HEK293 (cell line): ENCODE measurements around the gene PLLP.

Source experiments
- CTCF ChIA-PET: fragments of 350-600 bp; formaldehyde crosslinking; extraction: SDS; loops from one replicate; lab custom pipeline; 2021; ENCODE audit warnings: antibody characterized with exemption; lab: Yijun Ruan, JAX
- POLR2A ChIA-PET: fragments of 300-600 bp; formaldehyde crosslinking; extraction: SDS; loops from one replicate; lab custom pipeline; 2020; ENCODE audit warnings: antibody characterized with exemption, inconsistent platforms; lab: Yijun Ruan, JAX
- H3K27ac ChIP-seq: fragments of 200-500 bp; sonication (Bioruptor generic); 2 replicates; pipeline ENCODE4 v1.5.1; 2014; ENCODE audit warnings: low read depth, low read length, control low read depth, inconsistent platforms; ENCODE audit errors: extremely low read depth
- H3K36me3 ChIP-seq, 2 experiments: fragments of 200-500 bp in 1 of 2; sonication (Bioruptor generic) in 1 of 2; 1 replicate in 1 of 2; 2 replicates in 1 of 2; pipeline ENCODE4 v1.5.1; 2014 to 2017; ENCODE audit warnings: inconsistent platforms in 2 of 2, low read length in 2 of 2; ENCODE audit not compliant: control insufficient read depth in 2 of 2, insufficient read depth in 1 of 2
- H3K4me1 ChIP-seq: fragments of 200-500 bp; sonication (Bioruptor generic); 2 replicates; pipeline ENCODE4 v1.5.1; 2014; ENCODE audit warnings: mild to moderate bottlenecking, low read length, inconsistent platforms; ENCODE audit not compliant: control insufficient read depth, insufficient read depth
- H3K4me3 ChIP-seq: 2 replicates; pipeline ENCODE4 v1.5.1; 2011; ENCODE audit warnings: low read depth, mild to moderate bottlenecking, control low read depth, low read length, moderate library complexity
- H3K9me3 ChIP-seq: fragments of 200-500 bp; sonication (Bioruptor generic); 2 replicates; pipeline ENCODE4 v1.5.1; 2014; ENCODE audit warnings: low read depth, low read length, inconsistent platforms; ENCODE audit not compliant: control insufficient read depth, insufficient read depth
- GLIS1 ChIP-seq: fragments of 450-650 bp; formaldehyde crosslinking; IDR thresholded peaks from 2 replicates; pipeline ENCODE4 v1.5.1; 2016; ENCODE audit warnings: missing biosample characterization, missing genetic modification characterization
- GLIS2 ChIP-seq: fragments of 450-650 bp; formaldehyde crosslinking; IDR thresholded peaks from 2 replicates; pipeline ENCODE4 v1.5.1; 2016; ENCODE audit warnings: missing biosample characterization, missing genetic modification characterization
- KLF10 ChIP-seq: fragments of 450-650 bp; IDR thresholded peaks from 2 replicates; pipeline ENCODE4 v1.5.1; 2018; ENCODE audit warnings: missing biosample characterization, mild to moderate bottlenecking, missing genetic modification characterization
- KLF8 ChIP-seq: fragments of 450-650 bp; formaldehyde crosslinking; IDR thresholded peaks from 2 replicates; pipeline ENCODE4 v1.5.1; 2016; ENCODE audit warnings: missing biosample characterization, missing genetic modification characterization
- KLF9 ChIP-seq: fragments of 450-650 bp; formaldehyde crosslinking; IDR thresholded peaks from 2 replicates; pipeline ENCODE4 v1.5.1; 2016; ENCODE audit warnings: missing biosample characterization, missing genetic modification characterization, low read depth
- REPIN1 ChIP-seq: fragments of 450-650 bp; formaldehyde crosslinking; IDR thresholded peaks from 2 replicates; pipeline ENCODE4 v1.5.1; 2017; ENCODE audit warnings: missing biosample characterization, missing genetic modification characterization, low read depth
- SP2 ChIP-seq: fragments of 450-650 bp; formaldehyde crosslinking; IDR thresholded peaks from 2 replicates; pipeline ENCODE4 v1.5.1; 2016; ENCODE audit warnings: missing biosample characterization, missing genetic modification characterization
- SP3 ChIP-seq: fragments of 450-650 bp; formaldehyde crosslinking; IDR thresholded peaks from 2 replicates; pipeline ENCODE4 v1.5.1; 2016; ENCODE audit warnings: missing biosample characterization, missing genetic modification characterization
- SP7 ChIP-seq: fragments of 450-650 bp; formaldehyde crosslinking; IDR thresholded peaks from 2 replicates; pipeline ENCODE4 v1.5.1; 2016; ENCODE audit warnings: missing biosample characterization, missing genetic modification characterization
- ZBTB48 ChIP-seq: fragments of 450-650 bp; formaldehyde crosslinking; IDR thresholded peaks from 2 replicates; pipeline ENCODE4 v1.5.1; 2016; ENCODE audit warnings: missing biosample characterization, missing genetic modification characterization
- ZBTB8A ChIP-seq: fragments of 450-650 bp; formaldehyde crosslinking; IDR thresholded peaks from 2 replicates; pipeline ENCODE4 v1.5.1; 2016; ENCODE audit warnings: missing biosample characterization, missing genetic modification characterization
- ZEB2 ChIP-seq: fragments of 450-650 bp; formaldehyde crosslinking; IDR thresholded peaks from 2 replicates; pipeline ENCODE4 v1.5.1; 2016; ENCODE audit warnings: missing biosample characterization, missing genetic modification characterization
- ZNF335 ChIP-seq: fragments of 450-650 bp; formaldehyde crosslinking; conservative IDR thresholded peaks from 2 replicates; pipeline ENCODE4 v1.5.1; 2016; ENCODE audit warnings: missing biosample characterization, missing genetic modification characterization
- ZNF394 ChIP-seq: fragments of 450-650 bp; formaldehyde crosslinking; IDR thresholded peaks from 2 replicates; pipeline ENCODE4 v1.5.1; 2016; ENCODE audit warnings: missing biosample characterization, missing genetic modification characterization, mild to moderate bottlenecking, moderate library complexity, borderline replicate concordance
- ZNF600 ChIP-seq: fragments of 450-650 bp; formaldehyde crosslinking; IDR thresholded peaks from 2 replicates; pipeline ENCODE4 v1.5.1; 2016; ENCODE audit warnings: missing biosample characterization, missing genetic modification characterization
- ZNF76 ChIP-seq: fragments of 450-650 bp; formaldehyde crosslinking; IDR thresholded peaks from 2 replicates; pipeline ENCODE4; 2016; ENCODE audit warnings: low read depth, missing biosample characterization, missing genetic modification characterization, borderline replicate concordance
- ZSCAN30 ChIP-seq: fragments of 450-650 bp; IDR thresholded peaks from 2 replicates; pipeline ENCODE4 v1.5.1; 2018; ENCODE audit warnings: missing biosample characterization, mild to moderate bottlenecking, missing genetic modification characterization, moderate library complexity
- ZXDB ChIP-seq: fragments of 450-650 bp; formaldehyde crosslinking; IDR thresholded peaks from 2 replicates; pipeline ENCODE4 v1.5.1; 2016; ENCODE audit warnings: missing biosample characterization, missing genetic modification characterization
- TF ChIP-seq, protein P1 (sequence below): fragments of 450-650 bp; formaldehyde crosslinking; IDR thresholded peaks from 2 replicates; pipeline ENCODE4 v1.5.1; 2016; ENCODE audit warnings: missing biosample characterization, missing genetic modification characterization
- TF ChIP-seq, protein P2 (sequence below): fragments of 450-650 bp; formaldehyde crosslinking; IDR thresholded peaks from 2 replicates; pipeline ENCODE4 v1.5.1; 2016; ENCODE audit warnings: missing biosample characterization, missing genetic modification characterization
- TF ChIP-seq, protein P3 (sequence below): fragments of 450-650 bp; formaldehyde crosslinking; optimal IDR thresholded peaks from 2 replicates; pipeline ENCODE3; 2016; ENCODE audit warnings: missing biosample characterization, mild to moderate bottlenecking, missing genetic modification characterization
- TF ChIP-seq, protein P4 (sequence below): fragments of 450-650 bp; formaldehyde crosslinking; conservative IDR thresholded peaks from 2 replicates; pipeline ENCODE4 v1.5.1; 2016; ENCODE audit warnings: low read depth, missing biosample characterization, missing genetic modification characterization
- TF ChIP-seq, protein P5 (sequence below): fragments of 450-650 bp; formaldehyde crosslinking; IDR thresholded peaks from 2 replicates; pipeline ENCODE4 v1.5.1; 2017; ENCODE audit warnings: missing biosample characterization, missing genetic modification characterization
- TF ChIP-seq, protein P6 (sequence below): fragments of 450-650 bp; formaldehyde crosslinking; IDR thresholded peaks from 2 replicates; pipeline ENCODE4 v1.5.1; 2016; ENCODE audit warnings: missing biosample characterization, missing genetic modification characterization

Gene PLLP, protein sequence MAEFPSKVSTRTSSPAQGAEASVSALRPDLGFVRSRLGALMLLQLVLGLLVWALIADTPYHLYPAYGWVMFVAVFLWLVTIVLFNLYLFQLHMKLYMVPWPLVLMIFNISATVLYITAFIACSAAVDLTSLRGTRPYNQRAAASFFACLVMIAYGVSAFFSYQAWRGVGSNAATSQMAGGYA

DNA sequence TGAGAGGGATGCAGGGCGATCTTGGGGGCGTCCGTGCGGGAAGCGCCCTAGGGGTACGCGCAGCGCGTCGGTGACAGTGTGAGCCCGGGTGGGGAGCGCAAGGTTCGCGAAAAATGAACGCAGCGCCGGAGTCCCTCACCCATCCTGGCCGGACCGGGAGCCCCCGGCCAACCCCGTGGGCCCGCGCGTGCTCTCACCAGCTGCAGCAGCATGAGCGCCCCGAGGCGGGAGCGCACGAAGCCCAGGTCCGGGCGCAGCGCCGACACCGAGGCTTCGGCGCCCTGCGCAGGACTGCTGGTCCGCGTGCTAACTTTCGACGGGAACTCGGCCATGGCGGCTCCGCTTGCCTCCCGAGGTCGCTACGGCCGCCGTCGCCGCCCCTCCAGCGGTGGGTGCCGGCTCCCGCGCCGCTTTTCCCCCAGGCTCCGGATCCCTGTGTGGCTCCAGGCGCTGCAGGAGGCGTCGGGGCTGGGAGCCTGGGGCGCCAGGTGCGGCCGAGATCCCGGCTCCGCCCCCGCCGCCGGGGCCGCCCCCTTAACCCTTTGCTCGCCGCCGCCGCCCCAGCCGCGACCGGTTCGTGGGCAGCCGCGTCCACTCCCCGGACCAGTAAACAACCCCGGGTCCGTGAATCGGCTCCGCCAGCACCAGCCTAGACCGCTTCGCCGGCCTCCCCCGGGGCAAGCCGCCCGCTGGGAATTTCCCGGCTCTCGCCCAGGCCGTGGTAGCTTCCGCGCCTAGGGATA lies at the start of gene PLLP:
Gene PLLP (minus strand): TSS at position 464 of the 743 bp plus-strand sequence. CDS start 132 bp downstream, at position 332.
- POLR2A ChIA-PET: interaction anchor here (1.0 to 1.5 kb wide), 2 partner anchors 16 to 39 kb away, joined by 4 read pairs; partner anchors contain the start of gene ARL2BP
- H3K27ac ChIP-seq: peak within 1 kb of the TSS; percentile 18; the same call in 1 of the 2 replicates
- no peaks in the 10 kb centered on the region; the same call in 1 of the 2 replicates for H3K4me1 ChIP-seq
- no peaks in the 10 kb centered on the region for H3K9me3 ChIP-seq
- CTCF ChIA-PET: interaction anchor here (0.6 to 0.8 kb wide), 2 partner anchors 16 to 508 kb away, joined by 3 to 6 read pairs; no protein-coding TSS in a partner anchor
- peak within 1 kb of the TSS; percentile 45 for H3K4me3 ChIP-seq
- no peaks in the 10 kb centered on the region for H3K36me3 ChIP-seq
- peak; percentile 85 for TF ChIP-seq KLF9 (tag by site-specific recombination)
- TF ChIP-seq ZBTB8A (tag by site-specific recombination): peak; percentile 83
- TF ChIP-seq ZXDB (tag by site-specific recombination): peak; percentile 61; the same call in 1 of the 2 replicates
- TF ChIP-seq, protein P1, sequence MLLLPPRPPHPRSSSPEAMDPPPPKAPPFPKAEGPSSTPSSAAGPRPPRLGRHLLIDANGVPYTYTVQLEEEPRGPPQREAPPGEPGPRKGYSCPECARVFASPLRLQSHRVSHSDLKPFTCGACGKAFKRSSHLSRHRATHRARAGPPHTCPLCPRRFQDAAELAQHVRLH (tag by site-specific recombination): no peak
- TF ChIP-seq KLF8 (tag by site-specific recombination): peak; percentile 81
- TF ChIP-seq, protein P2, sequence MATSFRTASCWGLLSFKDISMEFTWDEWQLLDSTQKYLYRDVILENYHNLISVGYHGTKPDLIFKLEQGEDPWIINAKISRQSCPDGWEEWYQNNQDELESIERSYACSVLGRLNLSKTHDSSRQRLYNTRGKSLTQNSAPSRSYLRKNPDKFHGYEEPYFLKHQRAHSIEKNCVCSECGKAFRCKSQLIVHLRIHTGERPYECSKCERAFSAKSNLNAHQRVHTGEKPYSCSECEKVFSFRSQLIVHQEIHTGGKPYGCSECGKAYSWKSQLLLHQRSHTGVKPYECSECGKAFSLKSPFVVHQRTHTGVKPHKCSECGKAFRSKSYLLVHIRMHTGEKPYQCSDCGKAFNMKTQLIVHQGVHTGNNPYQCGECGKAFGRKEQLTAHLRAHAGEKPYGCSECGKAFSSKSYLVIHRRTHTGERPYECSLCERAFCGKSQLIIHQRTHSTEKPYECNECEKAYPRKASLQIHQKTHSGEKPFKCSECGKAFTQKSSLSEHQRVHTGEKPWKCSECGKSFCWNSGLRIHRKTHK (tag by site-specific recombination): no peak
- TF ChIP-seq, protein P3, sequence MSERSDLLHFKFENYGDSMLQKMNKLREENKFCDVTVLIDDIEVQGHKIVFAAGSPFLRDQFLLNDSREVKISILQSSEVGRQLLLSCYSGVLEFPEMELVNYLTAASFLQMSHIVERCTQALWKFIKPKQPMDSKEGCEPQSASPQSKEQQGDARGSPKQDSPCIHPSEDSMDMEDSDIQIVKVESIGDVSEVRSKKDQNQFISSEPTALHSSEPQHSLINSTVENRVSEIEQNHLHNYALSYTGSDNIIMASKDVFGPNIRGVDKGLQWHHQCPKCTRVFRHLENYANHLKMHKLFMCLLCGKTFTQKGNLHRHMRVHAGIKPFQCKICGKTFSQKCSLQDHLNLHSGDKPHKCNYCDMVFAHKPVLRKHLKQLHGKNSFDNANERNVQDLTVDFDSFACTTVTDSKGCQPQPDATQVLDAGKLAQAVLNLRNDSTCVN (tag by site-specific recombination): peak; percentile 52
- peak; percentile 27; the same call in 1 of the 2 replicates for TF ChIP-seq ZNF394
- peak; percentile 39; the same call in 1 of the 2 replicates for TF ChIP-seq SP7 (tag by site-specific recombination)
- peak; percentile 67 for TF ChIP-seq SP3 (tag by site-specific recombination)
- TF ChIP-seq ZSCAN30: peak; percentile 75; the same call in 1 of the 2 replicates
- TF ChIP-seq, protein P4, sequence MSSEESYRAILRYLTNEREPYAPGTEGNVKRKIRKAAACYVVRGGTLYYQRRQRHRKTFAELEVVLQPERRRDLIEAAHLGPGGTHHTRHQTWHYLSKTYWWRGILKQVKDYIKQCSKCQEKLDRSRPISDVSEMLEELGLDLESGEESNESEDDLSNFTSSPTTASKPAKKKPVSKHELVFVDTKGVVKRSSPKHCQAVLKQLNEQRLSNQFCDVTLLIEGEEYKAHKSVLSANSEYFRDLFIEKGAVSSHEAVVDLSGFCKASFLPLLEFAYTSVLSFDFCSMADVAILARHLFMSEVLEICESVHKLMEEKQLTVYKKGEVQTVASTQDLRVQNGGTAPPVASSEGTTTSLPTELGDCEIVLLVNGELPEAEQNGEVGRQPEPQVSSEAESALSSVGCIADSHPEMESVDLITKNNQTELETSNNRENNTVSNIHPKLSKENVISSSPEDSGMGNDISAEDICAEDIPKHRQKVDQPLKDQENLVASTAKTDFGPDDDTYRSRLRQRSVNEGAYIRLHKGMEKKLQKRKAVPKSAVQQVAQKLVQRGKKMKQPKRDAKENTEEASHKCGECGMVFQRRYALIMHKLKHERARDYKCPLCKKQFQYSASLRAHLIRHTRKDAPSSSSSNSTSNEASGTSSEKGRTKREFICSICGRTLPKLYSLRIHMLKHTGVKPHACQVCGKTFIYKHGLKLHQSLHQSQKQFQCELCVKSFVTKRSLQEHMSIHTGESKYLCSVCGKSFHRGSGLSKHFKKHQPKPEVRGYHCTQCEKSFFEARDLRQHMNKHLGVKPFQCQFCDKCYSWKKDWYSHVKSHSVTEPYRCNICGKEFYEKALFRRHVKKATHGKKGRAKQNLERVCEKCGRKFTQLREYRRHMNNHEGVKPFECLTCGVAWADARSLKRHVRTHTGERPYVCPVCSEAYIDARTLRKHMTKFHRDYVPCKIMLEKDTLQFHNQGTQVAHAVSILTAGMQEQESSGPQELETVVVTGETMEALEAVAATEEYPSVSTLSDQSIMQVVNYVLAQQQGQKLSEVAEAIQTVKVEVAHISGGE: peak; percentile 69; the same call in 1 of the 2 replicates
- 0 out of 2 replicates have a peak, but pooled peaks have one; percentile 24 for TF ChIP-seq ZNF76 (tag by site-specific recombination)
- no peak; the same call in 1 of the 2 replicates for TF ChIP-seq SP2 (tag by site-specific recombination)
- peak; percentile 75; the same call in 1 of the 2 replicates for TF ChIP-seq GLIS2 (tag by site-specific recombination)
- TF ChIP-seq, protein P5, sequence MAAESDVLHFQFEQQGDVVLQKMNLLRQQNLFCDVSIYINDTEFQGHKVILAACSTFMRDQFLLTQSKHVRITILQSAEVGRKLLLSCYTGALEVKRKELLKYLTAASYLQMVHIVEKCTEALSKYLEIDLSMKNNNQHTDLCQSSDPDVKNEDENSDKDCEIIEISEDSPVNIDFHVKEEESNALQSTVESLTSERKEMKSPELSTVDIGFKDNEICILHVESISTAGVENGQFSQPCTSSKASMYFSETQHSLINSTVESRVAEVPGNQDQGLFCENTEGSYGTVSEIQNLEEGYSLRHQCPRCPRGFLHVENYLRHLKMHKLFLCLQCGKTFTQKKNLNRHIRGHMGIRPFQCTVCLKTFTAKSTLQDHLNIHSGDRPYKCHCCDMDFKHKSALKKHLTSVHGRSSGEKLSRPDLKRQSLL (tag by site-specific recombination): peak; percentile 93
- peak; percentile 39; the same call in 1 of the 2 replicates for TF ChIP-seq KLF10 (tag by site-specific recombination)
- TF ChIP-seq, protein P6, sequence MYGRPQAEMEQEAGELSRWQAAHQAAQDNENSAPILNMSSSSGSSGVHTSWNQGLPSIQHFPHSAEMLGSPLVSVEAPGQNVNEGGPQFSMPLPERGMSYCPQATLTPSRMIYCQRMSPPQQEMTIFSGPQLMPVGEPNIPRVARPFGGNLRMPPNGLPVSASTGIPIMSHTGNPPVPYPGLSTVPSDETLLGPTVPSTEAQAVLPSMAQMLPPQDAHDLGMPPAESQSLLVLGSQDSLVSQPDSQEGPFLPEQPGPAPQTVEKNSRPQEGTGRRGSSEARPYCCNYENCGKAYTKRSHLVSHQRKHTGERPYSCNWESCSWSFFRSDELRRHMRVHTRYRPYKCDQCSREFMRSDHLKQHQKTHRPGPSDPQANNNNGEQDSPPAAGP (tag by site-specific recombination): peak; percentile 35; the same call in 1 of the 2 replicates
- TF ChIP-seq GLIS1 (tag by site-specific recombination): peak; percentile 85
- peak; percentile 82 for TF ChIP-seq ZNF335 (tag by site-specific recombination)
- 0 out of 2 replicates have a peak, but pooled peaks have one; percentile 38 for TF ChIP-seq ZEB2 (tag by site-specific recombination)
- TF ChIP-seq ZBTB48: peak; percentile 73
- TF ChIP-seq ZNF600 (tag by site-specific recombination): no peak
- TF ChIP-seq REPIN1 (tag by site-specific recombination): 0 out of 2 replicates have a peak, but pooled peaks have one; percentile 28
